ENCODE data around the gene LAMB2.

The LAMB2 gene

DNA sequence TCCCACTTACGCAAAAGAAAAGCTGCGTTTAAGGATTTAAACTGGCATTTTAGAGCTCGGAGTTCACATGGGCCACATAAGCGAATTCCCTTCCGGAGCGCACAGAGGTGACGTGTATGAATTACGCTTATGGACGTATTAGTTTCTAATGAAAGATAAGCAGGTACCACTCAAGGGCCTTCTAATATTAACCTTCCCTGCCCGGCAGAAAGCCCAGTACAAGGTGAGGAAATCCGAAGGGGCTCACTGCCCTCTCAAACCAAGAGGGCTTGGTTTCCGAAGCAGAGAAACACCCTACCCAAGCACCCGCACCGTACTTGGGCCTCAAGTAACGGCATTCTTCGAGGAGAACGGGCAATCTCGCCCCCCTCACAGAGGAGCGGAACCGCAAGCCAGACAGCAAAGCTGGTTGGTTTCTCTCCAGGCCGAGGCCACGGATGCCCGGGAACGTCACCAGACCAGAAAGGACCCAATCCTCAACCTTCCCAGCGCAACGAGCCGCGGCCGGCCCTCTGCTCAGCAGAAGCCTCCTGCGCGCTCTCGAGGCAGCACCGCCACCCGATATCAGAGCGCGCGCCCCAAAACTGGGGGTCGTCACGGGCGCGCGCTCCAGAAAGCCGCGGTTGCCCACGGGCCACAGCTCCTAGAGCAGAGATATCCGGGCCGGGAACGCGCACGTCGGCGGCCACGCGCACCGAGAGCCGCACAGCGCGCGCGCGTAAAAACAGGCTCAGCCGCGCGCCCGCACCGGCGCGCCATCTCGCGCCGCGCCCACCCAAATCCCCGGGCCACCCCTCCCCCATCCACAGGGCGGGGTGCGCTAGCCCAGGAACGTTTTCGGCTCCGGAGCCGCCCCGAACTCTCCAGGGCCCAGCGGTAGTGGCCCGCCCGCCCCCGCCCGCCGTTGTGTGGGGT, 39.7 kb downstream of the LAMB2 start:
- Mint-ChIP-seq H3K4me1 (peaks cover 36% of the 10 kb centered on the region), H3K4me3 (peak overlapping the region; percentile 91), H3K27ac (peak overlapping the region; percentile 90), H3K36me3 (ENCODE audit: low read depth) (peaks cover 16% of the 10 kb centered on the region), H3K27me3 (no peaks in the 10 kb centered on the region), H3K9me3 (no peaks in the 10 kb centered on the region)
- DNase-seq, result peak; percentile 89
- ATAC-seq, result peak; percentile 34

DNA sequence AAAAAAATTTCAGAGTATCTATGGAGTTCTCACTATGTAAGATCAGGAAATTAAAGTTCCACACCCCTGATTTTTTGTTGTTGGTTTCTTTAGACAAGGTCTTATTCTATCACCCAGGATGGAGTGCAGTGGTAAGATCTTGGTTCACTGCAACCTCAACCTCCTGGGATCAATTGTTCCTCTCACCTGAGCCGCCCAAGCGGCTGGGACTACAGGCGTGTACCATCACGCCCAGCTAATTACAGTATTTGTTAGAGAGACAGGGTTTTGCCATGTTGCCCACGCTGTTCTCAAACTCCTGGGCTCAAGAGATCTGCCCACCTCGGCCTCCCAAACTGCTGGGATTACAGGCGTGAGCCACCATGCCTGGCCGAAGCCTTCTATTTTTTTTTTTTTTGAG, 51.4 kb downstream of the LAMB2 start:
- Mint-ChIP-seq H3K36me3 (ENCODE audit: low read depth) (peaks cover 19% of the 10 kb centered on the region), H3K27me3 (no peaks in the 10 kb centered on the region), H3K9me3 (no peaks in the 10 kb centered on the region), H3K4me1 (peaks cover 3% of the 10 kb centered on the region), H3K4me3 (no peak overlapping the region), H3K27ac (no peak overlapping the region)
- ATAC-seq (no peak), DNase-seq (no peak)

DNA sequence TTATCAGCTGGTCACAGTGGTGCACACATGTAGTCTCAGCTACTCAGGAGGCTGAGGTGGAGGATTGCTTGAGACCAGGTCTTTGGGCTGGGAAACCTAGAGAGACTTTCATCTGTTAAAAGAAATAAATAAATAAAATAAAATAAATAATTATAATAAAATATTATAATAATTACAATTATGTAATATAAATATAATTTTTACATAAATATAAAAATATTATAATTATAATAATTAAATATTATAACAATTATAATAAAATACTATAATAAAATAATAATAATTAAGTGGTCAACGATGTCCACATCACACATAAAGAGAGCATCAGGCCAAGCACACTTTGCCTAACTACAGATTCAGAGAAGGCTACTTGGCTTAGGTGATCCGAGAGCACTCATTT, 53.6 kb downstream of the LAMB2 start:
- H3K27ac Mint-ChIP-seq, result no peak overlapping the region
- H3K27me3 Mint-ChIP-seq, result no peaks in the 10 kb centered on the region
- H3K4me1 Mint-ChIP-seq, result peaks cover 3% of the 10 kb centered on the region
- H3K4me3 Mint-ChIP-seq, result no peak overlapping the region
- DNase-seq (no peak), ATAC-seq (no peak)
- H3K36me3 Mint-ChIP-seq (ENCODE audit: low read depth), result peaks cover 21% of the 10 kb centered on the region
- H3K9me3 Mint-ChIP-seq, result no peaks in the 10 kb centered on the region

DNA sequence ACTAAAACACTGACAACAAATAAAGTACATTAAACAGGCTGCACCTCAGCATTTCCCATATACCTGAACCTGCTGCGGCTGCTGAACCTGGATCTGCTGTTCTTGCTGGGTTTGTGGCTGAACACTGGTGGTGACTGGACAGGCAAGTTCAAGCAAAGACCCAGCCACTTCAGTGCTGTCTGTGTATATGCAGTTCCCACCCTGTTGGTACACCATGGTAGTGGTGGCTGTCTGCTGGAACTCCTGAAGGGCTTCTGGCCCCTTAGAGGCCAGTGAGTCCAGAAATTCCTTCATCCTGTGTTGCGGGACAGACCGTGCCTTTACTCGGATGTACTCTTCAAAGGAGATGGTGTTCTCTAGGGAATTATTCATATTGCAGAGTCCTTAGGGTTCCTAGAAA, 56.2 kb downstream of the LAMB2 start:
- DNase-seq (no peak), ATAC-seq (no peak)
- H3K4me3 Mint-ChIP-seq, result no peak overlapping the region
- H3K27ac Mint-ChIP-seq, result no peak overlapping the region
- H3K36me3 Mint-ChIP-seq (ENCODE audit: low read depth), result peaks cover 39% of the 10 kb centered on the region
- H3K9me3 Mint-ChIP-seq, result no peaks in the 10 kb centered on the region
- H3K4me1 Mint-ChIP-seq, result peaks cover 3% of the 10 kb centered on the region
- no peaks in the 10 kb centered on the region for H3K27me3 Mint-ChIP-seq

DNA sequence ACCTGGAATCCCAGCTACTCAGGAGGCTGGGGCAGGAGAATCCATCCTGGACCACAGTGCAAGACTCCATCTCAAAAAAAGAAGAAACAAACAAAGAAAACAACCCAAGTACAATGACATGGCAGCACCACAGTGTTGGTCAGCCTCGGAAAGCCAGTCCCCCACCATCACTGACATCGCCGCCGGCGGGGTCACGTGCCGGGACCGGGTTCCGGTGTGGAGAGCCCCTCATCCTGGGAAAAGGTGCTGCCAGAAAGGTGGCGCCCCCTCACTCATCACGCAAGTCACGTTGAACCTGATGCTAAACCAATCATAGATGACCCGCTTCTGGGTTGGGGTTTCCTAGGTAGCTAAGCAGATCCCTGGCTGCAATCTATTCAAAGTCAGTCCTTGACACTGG, 56.7 kb downstream of the LAMB2 start:
- H3K36me3 Mint-ChIP-seq (ENCODE audit: low read depth), result peaks cover 39% of the 10 kb centered on the region
- peaks cover 3% of the 10 kb centered on the region for H3K4me1 Mint-ChIP-seq
- no peaks in the 10 kb centered on the region for H3K9me3 Mint-ChIP-seq
- no peaks in the 10 kb centered on the region for H3K27me3 Mint-ChIP-seq
- DNase-seq (no peak), ATAC-seq (no peak)
- H3K27ac Mint-ChIP-seq, result no peak overlapping the region
- no peak overlapping the region for H3K4me3 Mint-ChIP-seq

Data from activated naive CD8-positive, alpha-beta T cell treated with anti-CD3 and anti-CD28 coated beads, Interleukin-2, amount 50 U/mL, for 24 hours (primary cell).